GOT3 (cell line): ENCODE data around the gene FEM1C.

Experiments used
- DNase-seq: peaks from one replicate; lab custom pipeline; 2025; ENCODE audit warnings: mixed read lengths; lab: John Stamatoyannopoulos, UW

FEM1C gene

GRCh38 chr5:115544436-115545350 is at the start of gene FEM1C:
Gene FEM1C, minus strand, starts transcription at chr5:115544775. Its CDS starts 1,282 bp downstream, at chr5:115543493.
- DNase-seq: peak; percentile 97

- DNase-seq: no peak
Measured at GRCh38 chr5:115589043-115589442, 44.5 kb upstream of the FEM1C start.

- DNase-seq: no peak
Measured at GRCh38 chr5:115588640-115589039, 44.1 kb upstream of the FEM1C start.

- no peak for DNase-seq
Measured at GRCh38 chr5:115586525-115587146, 42.1 kb upstream of the FEM1C start.

- DNase-seq: no peak
Measured at GRCh38 chr5:115585265-115585664, 40.7 kb upstream of the FEM1C start.

GRCh38 chr5:115584501-115584900 is 39.9 kb upstream of the FEM1C start:
- DNase-seq: no peak

GRCh38 chr5:115583474-115583873 is 38.9 kb upstream of the FEM1C start:
- DNase-seq: no peak

- no peak for DNase-seq
Measured at GRCh38 chr5:115580941-115581340, 36.4 kb upstream of the FEM1C start.

- no peak for DNase-seq
Measured at GRCh38 chr5:115579747-115580173, 35.2 kb upstream of the FEM1C start.

GRCh38 chr5:115579216-115579615 is 34.6 kb upstream of the FEM1C start:
- DNase-seq: no peak

- no peak for DNase-seq
Measured at GRCh38 chr5:115578657-115579056, 34.1 kb upstream of the FEM1C start.

GRCh38 chr5:115577741-115578140 is 33.2 kb upstream of the FEM1C start:
- no peak for DNase-seq

- DNase-seq: no peak
Measured at GRCh38 chr5:115577329-115577728, 32.8 kb upstream of the FEM1C start.

- no peak for DNase-seq
Measured at GRCh38 chr5:115575167-115576070, 30.8 kb upstream of the FEM1C start.

- DNase-seq: no peak
Measured at GRCh38 chr5:115573133-115573532, 28.6 kb upstream of the FEM1C start.

GRCh38 chr5:115571441-115571878 is 26.9 kb upstream of the FEM1C start:
- no peak for DNase-seq

GRCh38 chr5:115568668-115569067 is 24.1 kb upstream of the FEM1C start:
- DNase-seq: no peak

GRCh38 chr5:115565233-115565632 is 20.7 kb upstream of the FEM1C start:
- no peak for DNase-seq

GRCh38 chr5:115561176-115561575 is 16.6 kb upstream of the FEM1C start:
- no peak for DNase-seq

GRCh38 chr5:115559524-115559923 is 14.9 kb upstream of the FEM1C start:
- DNase-seq: no peak

- DNase-seq: no peak
Measured at GRCh38 chr5:115558388-115558956, 13.9 kb upstream of the FEM1C start.
